Dedifferentiated amniotic fluid mesenchymal stem cell (primary cell): Measurements from ENCODE around the gene CAMK4.

Experiments used
- DNase-seq: peaks from one replicate; pipeline ENCODE4 v3.0.0-alpha.2; 2016; ENCODE audit errors: extremely low spot score

Gene CAMK4

GRCh38 chr5:111223787-111224560 is at the start of gene CAMK4:
CAMK4 (plus strand) TSS chr5:111224384; CDS start chr5:111224484, 100 bp downstream.
- peak; percentile 27 for DNase-seq

- no peak for DNase-seq
Observed at GRCh38 chr5:111183064-111183463, 41.1 kb upstream of the CAMK4 start.

DNA sequence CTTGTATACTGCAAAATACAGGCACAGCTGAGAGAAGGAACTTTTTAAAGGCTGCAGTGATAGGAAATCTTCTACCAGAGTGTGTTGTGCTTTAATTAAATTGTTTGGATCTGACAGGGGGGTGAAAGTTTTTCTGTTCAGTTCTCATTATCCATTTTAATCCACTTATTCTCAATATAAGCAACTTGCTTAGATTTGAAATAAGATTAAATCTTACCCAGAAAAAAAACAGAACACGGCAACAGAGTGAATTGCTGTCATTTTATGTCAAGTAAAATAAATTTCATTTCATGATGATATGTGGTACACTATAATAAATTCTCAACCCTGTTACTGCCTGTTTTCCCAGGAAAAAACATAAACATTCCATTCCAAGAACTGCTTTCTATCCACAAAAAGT is 37.1 kb upstream of the CAMK4 start:
- no peak for DNase-seq

GRCh38 chr5:111194053-111194452 is 30.1 kb upstream of the CAMK4 start:
- no peak for DNase-seq

DNA sequence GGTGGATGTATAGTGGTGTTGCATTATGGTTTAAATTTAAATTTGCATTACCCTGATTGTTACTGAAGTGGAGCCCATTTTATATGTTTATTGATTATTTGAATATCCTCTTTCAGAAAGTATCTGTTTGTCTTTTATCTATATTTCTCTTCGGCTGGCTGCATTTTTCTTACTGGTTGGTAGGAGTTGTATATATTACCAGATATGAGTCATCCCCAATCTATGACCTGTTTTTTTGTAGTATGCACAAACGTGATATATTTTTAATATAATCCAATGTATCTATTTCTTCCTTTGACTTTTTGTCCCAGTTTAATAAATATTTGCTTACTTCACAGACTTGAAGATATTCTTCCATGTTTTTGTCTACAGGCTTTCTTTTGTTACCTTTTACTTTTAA is 29.3 kb upstream of the CAMK4 start:
- DNase-seq: no peak

DNA sequence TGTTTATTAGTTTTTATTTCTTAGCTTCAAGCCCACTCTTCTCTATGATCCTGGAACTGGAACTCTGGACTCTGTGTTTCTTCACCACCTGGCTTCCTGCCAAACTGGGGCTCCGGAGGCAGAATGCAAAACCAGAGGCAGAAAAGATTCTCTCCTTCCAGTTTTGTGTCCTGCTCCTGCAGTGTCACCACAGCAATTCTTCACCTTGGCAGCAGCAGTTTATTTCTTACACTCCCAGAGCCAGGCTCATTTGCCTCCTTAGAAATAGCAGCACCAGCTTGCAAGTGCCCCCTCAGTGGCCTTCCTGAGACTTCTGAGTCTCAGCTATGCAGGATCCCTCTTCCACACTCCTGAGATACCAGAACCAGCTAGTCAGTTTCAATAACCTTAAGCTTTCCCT is 26.7 kb upstream of the CAMK4 start:
- DNase-seq: no peak

DNA sequence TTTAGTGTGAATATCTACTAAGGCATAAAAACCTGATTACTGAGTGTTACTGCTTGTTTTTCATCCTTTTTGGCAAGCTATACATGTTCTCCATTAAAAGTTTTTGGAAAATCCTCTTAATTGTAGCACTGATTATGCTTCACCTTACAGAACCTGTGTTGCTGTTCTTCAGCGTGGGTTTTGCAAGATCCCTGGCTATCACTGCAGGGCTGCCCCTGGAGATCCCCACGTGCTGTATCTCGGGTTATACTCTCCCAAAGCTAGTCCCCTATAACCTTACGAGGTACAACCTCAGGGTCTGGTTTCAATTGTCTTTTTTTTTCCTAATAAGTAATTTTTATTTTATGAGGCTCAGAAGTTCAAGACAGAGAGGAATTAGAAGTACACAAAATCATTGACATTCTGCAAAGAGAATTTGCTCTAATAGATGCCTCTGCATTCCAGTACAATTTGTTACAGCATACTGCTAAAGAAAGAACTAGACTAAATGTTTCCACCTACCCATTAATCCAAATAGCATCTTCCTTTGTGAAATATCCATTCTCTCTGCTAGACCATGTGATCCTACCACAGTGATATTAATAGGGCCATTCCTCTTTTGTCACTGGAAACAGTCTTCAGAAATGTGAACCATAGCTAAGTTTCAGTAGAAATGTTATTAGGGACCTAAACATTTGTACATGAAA is 25.8 kb upstream of the CAMK4 start:
- no peak for DNase-seq

DNA sequence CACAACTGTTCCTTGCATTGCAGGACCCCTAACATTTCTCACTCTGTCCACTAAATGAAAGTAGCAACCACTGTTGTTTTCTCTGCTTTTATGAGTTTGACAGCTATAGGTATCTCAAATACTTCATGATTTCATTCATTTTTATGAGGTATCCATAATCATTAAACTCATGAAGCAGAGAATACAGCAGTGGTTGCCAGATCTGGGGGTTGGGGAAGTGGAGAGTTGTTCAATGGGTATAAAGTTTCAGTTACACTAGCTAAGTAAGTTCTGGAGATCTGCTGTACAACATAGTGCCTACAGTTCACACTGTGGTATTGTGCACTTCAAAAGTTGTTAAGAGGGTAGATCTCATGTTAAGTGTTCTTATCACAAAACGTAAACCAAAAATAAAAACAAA is 23.4 kb upstream of the CAMK4 start:
- DNase-seq: no peak

DNA sequence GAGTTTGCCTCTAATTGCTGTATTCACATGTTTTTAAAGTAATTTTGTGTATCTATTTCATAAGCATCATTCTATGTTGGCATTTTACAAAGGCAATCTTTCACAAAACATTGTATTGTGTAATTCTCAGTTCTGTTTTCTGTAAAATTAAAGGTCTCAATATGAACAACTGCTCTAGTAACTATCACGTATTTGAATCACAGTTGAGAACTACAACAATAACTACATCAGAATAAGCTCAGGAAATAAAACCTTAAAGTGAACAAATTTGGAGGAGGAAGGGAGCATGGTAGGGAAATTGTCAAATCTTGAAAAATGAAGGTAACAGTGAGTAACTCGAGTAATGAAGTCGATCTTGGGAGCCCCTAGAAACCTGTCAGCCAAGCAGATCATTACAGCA is 22.5 kb upstream of the CAMK4 start:
- no peak for DNase-seq

DNA sequence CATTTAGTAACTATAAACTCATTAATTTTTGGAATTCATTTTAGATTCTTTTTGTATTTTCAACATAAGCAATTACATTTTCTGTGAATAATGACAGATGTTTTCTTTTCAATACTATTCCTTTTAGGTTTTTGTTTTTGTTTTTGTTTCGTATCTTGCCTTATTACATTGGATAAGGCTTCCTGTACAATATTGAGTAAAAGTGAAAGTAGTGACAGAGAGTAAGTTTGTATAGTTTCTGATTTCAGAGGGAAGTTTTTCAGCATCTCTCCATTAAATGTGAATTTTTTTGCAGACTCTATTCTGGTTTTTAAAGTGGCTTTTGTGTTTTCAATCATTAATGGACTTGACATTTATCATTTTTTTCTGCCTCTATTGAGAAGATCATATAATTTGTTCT is 12.8 kb upstream of the CAMK4 start:
- DNase-seq: no peak

DNA sequence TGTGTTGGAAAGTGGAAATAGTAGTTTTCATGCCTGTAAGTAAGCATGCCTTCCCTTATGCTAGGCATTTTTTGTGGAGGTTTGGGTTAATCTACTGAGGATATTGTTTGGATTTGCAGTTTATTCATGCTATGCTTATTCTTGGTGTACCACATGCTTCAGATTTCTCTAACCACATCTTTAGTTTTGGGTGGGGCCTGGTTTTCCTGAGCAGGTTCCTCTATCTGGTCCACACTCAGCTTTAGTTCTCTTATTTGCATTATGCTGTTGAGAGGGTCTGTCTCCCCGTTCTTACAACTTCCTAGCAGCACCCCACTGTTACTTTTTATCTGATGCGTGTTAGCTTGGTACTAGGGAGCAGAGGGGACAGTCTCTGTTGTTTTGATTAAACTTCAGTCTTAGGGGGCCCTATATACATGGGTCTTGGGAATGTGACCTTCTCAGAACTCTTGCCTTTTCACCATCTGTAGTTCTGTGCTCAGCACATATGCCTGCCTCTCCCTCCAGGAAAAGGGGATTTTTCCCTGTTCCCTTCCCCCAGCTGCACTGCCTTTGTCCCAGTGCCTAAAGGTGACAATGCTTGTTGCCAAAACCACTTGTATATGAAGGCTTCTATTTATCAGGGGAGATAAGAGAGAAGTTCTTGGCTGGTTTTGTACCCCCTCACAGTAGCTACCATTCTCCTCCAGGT is 10.0 kb upstream of the CAMK4 start:
- DNase-seq: no peak

- DNase-seq: no peak
Observed at GRCh38 chr5:111215971-111216370, 8.2 kb upstream of the CAMK4 start.

GRCh38 chr5:111221139-111221538 is 3.0 kb upstream of the CAMK4 start:
- DNase-seq: no peak

DNA sequence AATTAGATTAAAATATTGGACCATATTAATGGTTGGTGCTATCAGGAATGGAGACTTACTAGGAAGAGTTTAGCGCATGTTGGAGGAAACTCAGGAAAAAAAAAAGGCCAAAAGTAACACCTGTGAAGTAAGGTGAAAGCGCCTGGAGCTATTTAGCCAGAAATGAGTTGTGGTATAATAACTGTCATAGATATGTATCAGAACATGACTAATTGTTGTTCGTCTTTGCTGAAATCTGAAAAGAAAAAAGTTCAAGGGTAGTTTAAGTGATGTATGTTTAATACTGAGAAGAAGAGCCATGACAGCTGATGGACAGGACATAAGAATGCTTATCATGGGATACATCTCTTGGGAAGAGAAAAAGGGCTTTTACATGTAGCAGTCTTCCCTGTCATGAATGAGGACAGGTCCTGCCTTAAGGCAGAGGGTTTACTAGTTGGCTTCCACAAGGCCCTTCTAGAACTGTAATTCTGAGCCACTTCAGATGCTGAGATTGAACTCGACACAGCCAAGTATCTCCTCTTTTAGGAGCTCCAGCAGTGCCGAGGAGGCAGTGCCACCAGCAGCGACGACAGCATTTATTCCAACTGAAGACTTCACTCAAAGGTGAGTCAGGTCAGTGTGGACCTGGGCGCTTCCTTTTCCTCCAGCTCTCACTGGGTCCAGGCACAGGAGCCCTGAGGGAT is 940 bp upstream of the CAMK4 start:
- DNase-seq: no peak

DNA sequence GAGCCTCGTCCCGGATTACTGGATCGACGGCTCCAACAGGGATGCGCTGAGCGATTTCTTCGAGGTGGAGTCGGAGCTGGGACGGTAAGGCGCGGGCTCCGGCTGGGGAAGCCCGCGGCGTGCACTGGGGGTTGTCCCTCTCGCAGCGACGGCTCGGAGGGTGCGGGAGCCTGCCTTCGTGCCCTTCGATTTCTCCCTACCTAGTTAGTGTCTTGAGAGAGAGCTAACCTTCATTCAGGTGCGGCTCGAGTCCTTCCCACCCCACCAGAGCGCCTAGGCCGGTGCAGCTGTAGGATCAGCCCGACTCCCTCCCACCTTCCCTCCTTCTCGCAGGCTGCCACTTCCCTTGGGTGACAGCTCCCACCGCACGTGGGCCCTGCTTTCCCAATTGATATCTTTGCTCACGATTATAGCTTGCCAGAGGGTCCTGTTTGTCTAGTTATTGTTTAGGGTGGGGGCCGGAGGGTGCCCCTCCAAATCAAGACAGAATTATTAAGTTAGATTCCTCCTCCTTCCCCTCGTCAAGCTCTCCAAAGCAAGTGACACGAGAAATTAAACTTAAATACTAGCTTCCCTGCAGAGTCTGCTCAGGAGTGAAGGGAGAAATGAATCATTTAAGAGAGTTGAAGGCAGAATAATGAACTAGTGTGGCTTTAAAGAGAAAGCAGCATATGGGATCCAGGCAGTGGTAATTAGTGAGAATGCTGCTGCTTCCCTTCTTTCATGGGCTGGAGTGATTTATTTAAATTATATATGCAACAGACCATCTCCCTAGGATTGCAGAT is 569 bp downstream of the CAMK4 start:
- no peak for DNase-seq

GRCh38 chr5:111225926-111226325 is 1.7 kb downstream of the CAMK4 start:
- DNase-seq: no peak

DNA sequence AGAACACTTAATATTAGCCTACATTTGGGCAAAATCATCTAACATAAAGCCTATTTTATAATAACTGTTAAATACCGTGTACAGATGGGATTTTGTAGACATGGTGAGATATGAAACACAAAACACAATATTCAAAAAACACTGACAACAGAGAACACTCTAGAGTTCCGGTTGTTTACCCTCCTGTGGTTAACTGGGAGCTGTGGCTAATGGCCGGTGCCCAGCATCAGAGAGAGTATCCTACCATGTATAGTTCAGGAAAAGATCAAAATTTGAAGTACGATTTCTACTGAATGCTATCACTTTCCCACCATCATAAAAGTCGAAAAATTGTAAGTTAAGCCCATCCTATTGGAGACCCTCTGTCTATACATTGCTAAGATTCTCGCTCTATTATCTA is 2.4 kb downstream of the CAMK4 start:
- DNase-seq: no peak

- no peak for DNase-seq
Observed at GRCh38 chr5:111227226-111227782, 3.1 kb downstream of the CAMK4 start.

- peak; percentile 58 for DNase-seq
Observed at GRCh38 chr5:111227801-111228200, 3.6 kb downstream of the CAMK4 start.

GRCh38 chr5:111228520-111229220 is 4.5 kb downstream of the CAMK4 start:
- no peak for DNase-seq
